Mucosa of gallbladder (tissue), 1 donor: Measurements from ENCODE around the gene EFS. TPM values are rescaled to one million over a fixed set of nuclear protein-coding genes. Genes with fewer than 3 reads are reported as not detected.

Experiments used
- DNase-seq: peaks from one replicate; pipeline ENCODE4 v3.0.0-alpha.2; 2020; ENCODE audit warnings: low spot score
- total RNA-seq: library from RNA; stranded (reverse); gene quantifications from one replicate; pipeline ENCODE4 v1.2.1, GENCODE V29; 2021
- donor health status: DM: no; HTN: no; CAD: no.

EFS gene
- total RNA-seq, 1 donor from 2014 or later = 10.8 TPM

GRCh38 chr14:23379366-23380196 is 14.6 kb upstream of the EFS start:
- DNase-seq = peak; percentile 59

- no peak for DNase-seq
Observed at GRCh38 chr14:23378612-23379220, 13.7 kb upstream of the EFS start.

- DNase-seq = no peak
Observed at GRCh38 chr14:23377573-23378563, 12.9 kb upstream of the EFS start.

- DNase-seq = no peak
Observed at GRCh38 chr14:23377198-23377550, 12.2 kb upstream of the EFS start.

GRCh38 chr14:23376482-23377197 is 11.7 kb upstream of the EFS start, which contains the start of gene CMTM5:
Gene CMTM5, plus strand, starts transcription at chr14:23377046. Its CDS starts 206 bp downstream, at chr14:23377252.
- no peak for DNase-seq

GRCh38 chr14:23375527-23376251 is 10.7 kb upstream of the EFS start:
- no peak for DNase-seq

GRCh38 chr14:23373041-23373440 is 8.1 kb upstream of the EFS start:
- DNase-seq = no peak

GRCh38 chr14:23372509-23372908 is 7.5 kb upstream of the EFS start, which contains the start of gene IL25:
Gene IL25, plus strand, starts transcription at chr14:23372809.
- no peak for DNase-seq

- DNase-seq = no peak
Observed at GRCh38 chr14:23371865-23372264, 6.9 kb upstream of the EFS start.

GRCh38 chr14:23370221-23370620 is 5.2 kb upstream of the EFS start:
- no peak for DNase-seq

GRCh38 chr14:23366426-23366921 is 1.5 kb upstream of the EFS start:
- peak; percentile 42 for DNase-seq

- no peak for DNase-seq
Observed at GRCh38 chr14:23365732-23366425, 907 bp upstream of the EFS start.

- no peak for DNase-seq
Observed at GRCh38 chr14:23364164-23365035, 572 bp downstream of the EFS start.

- DNase-seq = no peak
Observed at GRCh38 chr14:23362200-23362599, 2.8 kb downstream of the EFS start.

GRCh38 chr14:23361763-23362162 is 3.2 kb downstream of the EFS start:
- DNase-seq = no peak

GRCh38 chr14:23361320-23361719 is 3.7 kb downstream of the EFS start:
- no peak for DNase-seq

GRCh38 chr14:23360496-23360895 is 4.5 kb downstream of the EFS start:
- no peak for DNase-seq

GRCh38 chr14:23359722-23360447 is 5.1 kb downstream of the EFS start:
- no peak for DNase-seq
